RKO (cell line): ENCODE measurements around the gene SH3PXD2A.
"Not testable (repeated sequence)": the region's sequence is repeated elsewhere in the genome, so short reads cannot be mapped to it uniquely, and the experiment has no call there.

Source experiments
- DNase-seq: peaks from one replicate; pipeline ENCODE4 v3.0.0-alpha.2; 2016; ENCODE audit warnings: low spot score

Gene SH3PXD2A

DNA sequence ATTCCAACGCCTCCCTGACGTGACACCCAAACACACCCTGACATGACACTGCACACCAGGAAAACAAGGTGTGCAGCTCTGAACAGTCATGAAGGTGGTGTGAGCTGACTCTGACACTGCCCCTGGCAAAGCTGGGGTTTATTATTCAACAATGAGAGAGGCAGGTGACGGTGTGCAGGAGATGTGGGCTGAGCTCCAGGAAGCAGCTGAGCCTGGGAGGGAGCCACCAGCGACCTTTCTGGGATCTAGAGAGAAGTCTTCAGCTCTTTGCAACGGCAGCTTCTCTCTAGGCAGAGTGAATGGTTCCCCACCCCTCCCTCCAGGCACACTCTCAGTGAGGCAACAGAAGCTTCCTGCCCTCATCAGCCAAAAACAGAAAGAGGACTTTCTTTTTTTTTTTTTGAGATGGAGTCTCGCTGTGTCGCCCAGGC lies 65.6 kb downstream of the SH3PXD2A start:
- DNase-seq, result no peak

DNA sequence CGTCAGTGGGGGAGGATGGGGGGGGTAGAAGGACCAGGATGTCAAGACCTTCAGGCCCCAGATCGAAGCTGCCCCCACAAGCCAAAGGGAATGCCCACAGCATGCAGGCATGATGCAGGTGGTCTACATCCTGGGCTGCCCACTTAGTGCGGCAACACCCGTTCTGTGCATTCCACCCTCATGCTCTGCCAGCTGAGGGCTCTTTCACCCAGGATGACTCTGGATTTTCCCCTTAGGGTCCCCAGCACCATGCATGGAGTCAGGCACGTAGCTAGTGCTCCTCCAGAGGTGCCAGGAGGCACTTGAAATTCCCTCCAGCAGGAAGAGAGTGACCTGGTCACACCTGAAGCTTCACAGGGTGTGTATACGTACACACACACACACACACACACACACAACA lies 66.2 kb downstream of the SH3PXD2A start:
- no peak for DNase-seq

DNA sequence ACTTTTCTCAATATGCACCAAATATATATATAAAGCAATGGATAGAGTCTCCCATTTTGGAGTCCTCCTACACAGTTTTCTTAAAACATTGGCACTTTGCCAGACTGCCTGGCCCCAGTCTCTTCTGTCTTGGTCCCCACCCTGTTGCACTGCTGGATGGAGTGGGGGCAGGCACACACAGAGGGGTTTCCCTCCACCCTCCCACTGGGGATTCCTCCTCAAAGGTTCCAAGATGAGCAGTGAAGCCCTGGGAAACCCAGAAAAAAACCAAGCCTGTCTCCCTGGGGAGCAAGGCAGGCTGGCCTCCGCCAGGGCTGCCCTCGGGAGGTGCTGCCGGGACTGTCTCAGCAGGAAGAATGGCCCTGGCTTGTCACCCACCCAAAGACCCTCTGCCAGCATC lies 68.0 kb downstream of the SH3PXD2A start:
- DNase-seq, result no peak

DNA sequence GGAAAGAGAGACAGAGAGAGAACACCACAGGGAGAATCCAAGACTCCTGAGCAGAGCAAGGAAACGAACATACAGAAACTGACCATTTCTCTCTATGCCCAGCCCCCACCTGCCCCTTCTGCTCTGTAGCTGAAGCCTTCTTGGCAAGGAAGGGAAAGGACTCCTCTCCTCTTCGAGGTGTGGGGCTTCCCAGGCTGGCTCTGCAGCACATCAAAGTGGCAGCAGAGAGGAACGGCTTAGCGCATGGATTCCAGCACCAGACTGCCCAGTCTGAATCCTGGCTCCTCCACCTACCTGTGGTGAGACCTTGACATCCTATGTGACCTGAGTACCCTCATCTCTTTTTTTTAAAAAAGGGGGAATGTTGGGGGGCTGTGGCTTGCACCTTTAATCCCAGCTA lies 69.4 kb downstream of the SH3PXD2A start:
- no peak for DNase-seq

DNA sequence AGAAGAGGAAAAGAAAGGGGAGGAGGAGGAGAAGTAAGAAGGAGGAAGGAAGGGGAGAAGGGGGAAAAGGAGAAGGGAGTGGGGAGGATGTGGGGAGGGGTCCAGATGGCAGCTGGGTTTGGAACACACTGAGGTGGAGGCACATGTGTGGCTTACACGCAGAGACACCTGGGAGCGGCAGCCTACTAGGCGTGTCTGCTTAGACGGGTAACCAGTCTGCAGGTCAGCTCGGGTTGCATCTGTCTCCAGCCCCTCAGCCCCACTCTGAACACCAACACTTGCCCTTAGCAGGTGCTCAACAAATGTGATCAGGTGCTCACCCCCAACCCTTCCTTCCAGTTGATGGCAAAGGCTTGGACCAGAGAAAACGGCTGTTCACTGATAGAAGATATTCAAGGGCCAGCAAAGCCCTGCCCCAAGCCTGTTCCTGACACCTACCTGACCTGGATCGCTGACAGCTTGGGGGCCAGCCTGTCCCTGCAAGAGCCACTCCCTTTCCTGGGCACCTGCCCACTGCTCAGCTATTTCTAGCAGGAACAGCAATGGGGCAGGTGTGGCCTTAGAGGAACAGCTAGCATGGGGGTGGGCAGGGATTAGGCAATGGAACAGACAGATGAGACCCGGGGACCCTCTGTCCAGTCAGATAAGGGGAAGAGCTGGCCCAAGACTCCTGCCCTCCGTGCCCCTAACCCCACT lies 70.5 kb downstream of the SH3PXD2A start:
- DNase-seq, result no peak

DNA sequence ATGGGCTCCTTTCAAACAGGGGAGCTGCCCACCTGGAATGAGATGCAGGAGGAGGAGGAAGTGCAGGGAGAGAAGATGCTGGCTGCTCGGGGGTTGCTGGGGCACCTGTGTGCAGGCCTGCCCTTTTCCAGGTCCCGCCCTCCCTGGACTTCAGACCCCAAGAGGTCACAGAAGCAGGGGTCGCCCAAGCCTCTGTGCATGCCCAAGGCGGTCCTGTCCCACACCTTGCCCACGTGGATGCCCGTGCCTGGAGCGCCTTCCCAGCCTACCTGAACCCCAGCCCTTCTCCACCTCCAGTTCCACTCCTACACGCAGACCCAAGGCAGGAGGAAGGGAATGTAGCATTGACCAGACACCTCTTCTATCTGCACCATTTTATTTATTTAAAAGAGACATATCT lies 71.3 kb downstream of the SH3PXD2A start:
- DNase-seq, result no peak

DNA sequence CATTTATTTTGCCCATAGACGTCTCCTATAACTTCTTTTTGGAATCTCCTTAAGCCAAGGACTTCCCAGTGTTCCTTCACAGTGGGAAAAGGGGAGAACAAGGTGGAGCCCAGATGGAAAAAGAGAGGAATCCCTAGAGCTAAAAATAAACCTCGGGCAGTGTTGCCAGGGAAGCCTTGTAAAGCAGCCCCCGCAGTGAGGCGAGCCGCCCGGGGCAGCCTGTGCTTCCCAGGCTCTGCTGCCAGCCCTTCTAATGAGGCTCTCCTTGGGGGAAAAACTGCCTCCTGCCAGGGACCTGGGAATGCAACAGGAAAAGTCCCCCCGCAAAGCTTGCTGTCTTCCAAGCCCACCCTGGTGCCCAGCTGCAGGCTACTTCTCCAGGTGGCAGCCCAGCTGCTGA lies 71.7 kb downstream of the SH3PXD2A start:
- no peak for DNase-seq

DNA sequence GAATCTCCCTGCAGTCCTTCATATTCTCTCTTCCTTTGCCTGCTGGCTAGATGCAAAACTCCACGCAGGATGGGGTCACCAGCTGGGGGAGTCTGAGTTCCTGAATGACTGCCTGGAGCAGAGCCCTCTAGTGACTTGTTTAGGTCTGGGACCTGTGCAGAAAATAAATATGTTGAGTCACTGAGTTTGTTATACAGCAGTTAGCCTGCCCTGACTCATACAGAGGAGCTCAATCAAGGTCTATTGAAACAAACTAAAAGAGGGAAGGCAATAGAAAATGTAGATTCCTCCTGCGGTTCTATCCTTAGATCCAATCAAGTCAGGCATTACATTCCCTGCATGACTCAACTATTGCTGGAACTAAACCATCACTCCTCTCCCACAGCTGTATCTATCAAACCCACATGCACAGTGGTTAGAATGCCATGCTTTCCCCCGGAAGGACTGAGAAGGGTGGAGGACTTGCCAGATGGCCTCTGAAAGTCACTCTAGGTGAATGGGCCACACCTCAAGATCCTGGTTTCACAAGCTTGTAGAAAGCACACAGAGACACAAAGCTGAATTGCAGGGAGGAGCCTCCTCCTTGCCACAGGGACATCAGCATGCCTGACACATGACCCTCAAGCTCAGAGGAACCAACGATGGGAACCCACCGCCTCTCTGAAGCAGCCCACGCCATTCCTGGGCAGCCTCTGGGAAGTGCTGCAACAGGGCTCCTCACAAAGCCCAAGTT lies 73.9 kb downstream of the SH3PXD2A start:
- DNase-seq, result peak; percentile 83

DNA sequence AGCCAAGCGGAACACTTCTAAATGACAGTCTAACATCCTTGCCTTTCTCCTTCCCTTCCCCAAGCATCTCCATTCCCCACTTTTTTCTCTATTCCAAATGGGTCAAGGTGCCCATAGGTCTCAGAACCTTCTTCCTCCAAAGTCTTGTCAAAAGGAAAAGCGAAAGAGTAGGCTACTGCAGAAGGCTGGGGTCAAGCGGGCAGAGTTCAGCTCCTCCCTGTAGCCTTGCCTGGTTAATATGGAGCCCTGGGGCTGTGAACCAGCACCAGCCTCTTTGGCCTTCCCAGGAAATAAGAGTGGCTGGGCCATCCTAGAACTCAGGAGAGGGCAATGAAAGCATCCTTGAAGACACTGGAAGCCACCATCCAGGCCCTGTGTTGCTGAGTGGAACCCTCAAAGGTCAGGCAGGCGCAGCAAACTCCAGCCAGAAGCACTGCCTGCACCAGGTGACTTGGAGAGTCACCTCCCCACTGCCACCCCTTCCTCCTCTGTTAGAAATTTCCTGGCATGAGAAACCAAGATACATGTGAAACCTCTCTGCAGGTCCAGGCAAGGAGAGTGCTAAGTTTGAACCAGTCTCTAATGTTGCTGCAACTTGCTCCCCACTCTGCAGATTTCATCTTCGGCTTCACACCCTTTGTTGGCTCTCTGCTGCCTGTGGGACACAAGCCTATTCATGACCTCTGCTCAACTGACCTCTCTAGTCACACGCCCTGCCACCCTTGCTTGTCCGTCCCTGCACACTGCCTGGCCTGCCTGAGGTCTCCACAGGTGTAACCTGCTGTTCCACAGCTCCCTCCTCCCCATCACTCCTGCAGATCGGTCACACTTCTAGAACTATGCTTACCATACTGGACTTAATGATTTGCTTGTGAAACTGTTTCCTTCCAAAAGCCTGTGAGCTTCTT lies 74.9 kb downstream of the SH3PXD2A start:
- DNase-seq, result no peak

DNA sequence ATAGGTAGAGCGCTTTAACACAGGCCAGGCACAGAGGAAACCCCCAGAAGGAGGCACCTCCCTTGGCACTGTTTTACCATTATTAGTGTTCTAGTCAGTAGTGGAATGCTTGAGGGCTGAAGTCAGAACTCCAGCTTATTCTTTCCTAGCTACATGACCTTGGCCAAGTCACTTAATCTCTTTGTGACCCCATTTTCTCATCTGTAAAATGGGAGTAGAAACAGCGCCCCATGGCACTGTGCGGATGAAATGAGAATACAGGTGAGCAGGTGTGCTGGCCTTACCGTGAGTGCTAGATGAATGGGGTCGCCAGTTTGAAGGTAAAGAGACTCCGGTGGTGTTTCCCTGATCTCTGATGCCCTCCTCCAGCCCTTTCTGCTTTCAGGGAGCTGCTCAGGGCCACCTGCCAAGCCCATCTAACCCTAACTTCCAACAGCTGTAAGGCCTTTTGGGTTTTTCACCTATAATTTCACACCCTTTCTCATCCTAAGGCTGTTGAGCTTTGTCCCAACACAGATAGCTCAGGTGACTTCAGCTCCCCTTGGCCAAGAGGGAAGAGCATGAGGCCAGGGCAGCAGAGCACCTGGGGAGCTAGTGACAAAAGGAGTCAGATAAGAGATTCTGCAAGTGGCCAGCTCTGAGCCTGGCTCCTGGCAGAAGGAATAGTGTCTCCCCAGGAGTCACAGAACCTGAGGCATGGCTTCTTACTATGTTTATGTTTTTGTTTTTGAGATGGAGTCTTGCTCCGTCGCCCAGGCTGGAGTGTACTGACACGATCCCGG lies 76.8 kb downstream of the SH3PXD2A start:
- no peak for DNase-seq

DNA sequence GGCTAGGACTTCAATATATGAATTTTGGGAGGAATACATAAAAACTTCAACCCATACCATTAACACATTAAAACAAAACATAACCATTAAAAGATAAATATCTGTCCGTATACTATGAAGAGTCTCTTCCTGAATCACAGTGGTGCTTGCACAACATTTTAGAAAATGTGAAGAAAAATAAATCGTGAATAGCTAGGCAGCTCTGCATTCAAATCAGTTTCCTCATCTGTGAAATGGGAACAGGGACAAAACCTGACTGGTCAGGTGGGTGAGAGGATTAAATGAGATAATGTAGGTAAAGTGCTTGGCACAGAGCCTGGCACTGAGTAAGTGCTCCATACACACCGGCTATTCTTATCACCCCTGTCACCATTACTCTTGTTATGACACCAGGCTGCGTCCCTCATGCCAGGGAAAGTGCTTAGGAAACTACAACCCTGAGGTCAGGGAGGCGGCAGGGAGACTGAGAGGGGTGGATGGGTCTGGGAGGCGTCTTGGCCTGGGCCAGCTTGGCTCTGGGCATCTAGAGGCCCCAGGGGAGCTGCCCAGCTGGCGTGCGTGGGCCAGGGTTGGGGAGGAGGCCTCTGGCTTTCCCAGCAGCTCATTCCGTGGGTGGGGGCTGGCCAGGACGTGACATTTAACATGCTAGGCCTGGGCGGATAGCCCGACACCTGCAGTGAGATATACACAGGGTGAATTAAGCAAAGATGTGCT lies 78.3 kb downstream of the SH3PXD2A start:
- DNase-seq, result no peak

DNA sequence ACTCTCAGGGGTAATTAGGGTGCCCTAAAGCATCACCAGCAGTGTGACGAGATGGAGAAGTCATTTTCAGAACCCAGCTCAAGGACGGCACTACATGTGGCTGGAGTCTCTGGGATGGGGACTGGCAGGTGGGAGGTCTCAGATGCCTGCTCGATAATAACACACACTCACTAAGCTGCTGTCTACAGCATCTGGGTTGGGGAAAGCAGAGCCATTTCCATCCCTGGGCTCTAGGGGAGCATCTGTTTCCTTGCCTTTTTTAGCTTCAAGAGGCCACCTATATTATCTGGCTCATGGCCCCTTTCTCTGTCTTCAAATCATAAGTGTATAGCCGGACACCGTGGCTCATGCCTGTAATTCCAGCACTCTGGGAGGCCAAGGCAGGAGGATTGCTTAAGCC lies 79.6 kb downstream of the SH3PXD2A start:
- no peak for DNase-seq

DNA sequence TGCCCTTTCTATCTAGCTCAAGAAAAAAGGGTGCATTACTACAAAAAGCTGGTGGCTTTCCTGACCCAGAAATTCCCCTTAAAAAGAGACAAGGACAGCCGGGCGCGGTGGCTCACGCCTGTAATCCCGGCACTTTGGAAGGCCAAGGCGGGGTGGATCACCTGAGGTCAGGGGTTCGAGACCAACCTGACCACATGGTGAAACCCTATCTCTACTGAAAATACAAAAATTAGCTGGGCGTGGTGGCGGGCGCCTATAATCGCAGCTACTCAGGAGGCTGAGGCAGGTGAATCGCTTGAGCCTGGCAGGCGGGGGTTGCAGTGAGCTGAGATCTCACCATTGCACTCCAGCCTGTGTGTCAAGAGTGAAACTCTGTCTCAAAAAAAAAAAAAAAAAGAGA lies 82.5 kb downstream of the SH3PXD2A start:
- not testable (repeated sequence) for DNase-seq

DNA sequence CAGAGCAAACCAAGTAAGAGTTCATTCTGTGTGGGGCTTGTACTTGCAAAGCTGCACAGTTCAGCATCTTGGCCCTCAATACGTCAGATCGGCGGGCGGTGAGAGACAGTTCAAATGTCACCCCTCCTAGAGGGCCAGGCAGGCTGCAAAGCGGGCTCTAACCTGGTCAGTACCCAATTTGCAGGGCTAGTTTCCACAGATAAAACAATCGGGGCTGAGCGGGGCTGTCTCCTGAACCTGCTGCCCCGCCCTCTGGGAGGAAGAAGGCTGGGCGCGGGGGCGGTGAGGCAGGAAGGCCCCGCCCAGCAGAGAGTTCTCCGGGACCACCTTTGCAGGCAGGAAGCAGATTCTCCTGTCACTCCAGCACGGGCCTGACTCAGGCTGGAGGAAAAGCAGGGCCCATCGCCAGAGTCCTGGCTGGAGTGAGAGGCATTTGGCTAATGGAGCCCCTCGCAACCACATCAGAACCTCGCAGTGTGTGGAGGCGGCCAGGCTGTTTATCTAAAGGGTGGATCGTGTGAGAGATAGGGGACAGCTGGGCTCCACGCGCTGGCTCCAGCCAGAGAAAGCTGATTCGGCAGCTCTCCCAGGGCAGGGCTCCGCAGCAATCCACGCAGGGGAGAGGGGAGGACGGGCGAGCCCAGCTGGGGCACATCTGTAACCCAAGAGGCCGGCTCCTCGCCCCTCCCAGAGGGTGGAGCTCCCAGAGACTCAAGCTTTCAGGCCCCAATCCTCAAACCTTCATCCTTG lies 83.1 kb downstream of the SH3PXD2A start:
- no peak for DNase-seq

DNA sequence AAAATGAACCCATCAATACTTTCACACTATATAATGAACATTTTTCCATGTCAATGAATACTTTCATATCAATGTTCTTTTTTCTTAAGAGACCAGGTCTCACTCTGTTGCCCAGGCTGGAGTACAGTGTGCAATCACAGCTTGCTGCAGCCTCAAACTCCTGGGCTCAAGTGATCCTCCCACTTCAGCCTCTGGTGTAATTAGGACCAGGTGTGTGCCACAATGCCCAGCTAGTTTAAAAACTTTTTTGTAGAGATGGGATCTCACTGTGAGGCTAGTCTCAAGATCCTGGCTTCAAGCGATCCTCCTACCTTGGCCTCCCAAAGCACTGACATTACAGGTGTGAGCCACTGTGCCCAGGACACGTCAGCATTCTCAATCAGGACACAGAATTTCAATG lies 85.2 kb downstream of the SH3PXD2A start:
- DNase-seq, result no peak

DNA sequence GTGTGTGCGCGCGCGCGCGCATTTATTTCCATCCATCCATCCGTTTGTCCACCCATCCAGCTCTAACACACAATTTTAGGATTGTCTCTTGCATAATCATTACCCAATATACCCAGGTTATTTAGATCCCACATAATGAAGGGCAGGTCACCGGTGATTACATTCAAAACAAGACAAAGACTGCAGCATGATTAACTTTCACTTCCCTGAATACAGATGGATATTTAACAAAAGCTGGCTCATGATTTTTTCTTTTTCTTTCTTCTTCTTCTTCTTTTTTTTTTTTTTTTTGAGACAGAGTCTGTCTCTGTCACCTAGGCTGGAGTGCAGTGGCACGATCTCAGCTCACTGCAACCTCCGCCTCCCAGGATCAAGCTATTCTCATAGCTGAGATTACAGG lies 86.2 kb downstream of the SH3PXD2A start:
- no peak for DNase-seq

DNA sequence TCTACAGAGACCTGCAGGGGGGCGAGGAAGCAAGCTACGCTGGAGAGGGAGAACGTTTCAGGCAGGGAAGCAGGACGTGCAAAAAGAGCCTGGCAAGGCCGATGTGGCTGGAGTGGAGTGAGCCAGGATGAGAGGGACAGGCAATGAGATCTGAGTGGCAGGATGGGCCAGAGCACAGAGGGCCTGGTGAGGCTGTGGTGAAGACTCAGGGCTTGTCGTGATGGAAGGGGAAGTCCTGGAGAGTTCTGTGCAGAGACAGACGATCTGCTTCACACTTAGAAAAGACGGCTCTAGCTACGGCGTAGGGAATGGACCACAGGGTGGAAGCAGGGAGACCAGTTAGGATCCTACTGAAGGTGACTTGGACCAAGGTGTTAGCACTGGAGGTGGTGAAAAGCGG lies 87.0 kb downstream of the SH3PXD2A start:
- DNase-seq, result no peak

DNA sequence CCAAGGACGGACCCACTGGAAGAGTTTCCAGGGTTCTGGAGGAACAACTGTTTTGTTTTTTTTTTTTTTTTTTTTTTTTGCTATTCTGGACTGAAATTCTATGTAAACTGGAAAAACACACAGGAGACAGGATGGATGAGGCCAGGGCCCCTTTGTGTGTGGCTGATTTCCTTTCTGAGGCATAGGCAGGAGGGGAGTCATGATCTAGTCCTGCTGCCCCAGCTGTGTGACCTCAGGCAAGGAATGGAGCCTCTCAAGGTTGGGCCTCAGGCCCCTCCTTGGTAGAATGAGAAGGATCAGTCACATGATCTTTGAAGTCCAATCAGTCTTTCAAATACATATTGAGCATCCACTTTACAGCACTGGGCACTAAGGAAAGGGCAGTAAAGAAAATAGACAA lies 87.6 kb downstream of the SH3PXD2A start:
- DNase-seq, result no peak

DNA sequence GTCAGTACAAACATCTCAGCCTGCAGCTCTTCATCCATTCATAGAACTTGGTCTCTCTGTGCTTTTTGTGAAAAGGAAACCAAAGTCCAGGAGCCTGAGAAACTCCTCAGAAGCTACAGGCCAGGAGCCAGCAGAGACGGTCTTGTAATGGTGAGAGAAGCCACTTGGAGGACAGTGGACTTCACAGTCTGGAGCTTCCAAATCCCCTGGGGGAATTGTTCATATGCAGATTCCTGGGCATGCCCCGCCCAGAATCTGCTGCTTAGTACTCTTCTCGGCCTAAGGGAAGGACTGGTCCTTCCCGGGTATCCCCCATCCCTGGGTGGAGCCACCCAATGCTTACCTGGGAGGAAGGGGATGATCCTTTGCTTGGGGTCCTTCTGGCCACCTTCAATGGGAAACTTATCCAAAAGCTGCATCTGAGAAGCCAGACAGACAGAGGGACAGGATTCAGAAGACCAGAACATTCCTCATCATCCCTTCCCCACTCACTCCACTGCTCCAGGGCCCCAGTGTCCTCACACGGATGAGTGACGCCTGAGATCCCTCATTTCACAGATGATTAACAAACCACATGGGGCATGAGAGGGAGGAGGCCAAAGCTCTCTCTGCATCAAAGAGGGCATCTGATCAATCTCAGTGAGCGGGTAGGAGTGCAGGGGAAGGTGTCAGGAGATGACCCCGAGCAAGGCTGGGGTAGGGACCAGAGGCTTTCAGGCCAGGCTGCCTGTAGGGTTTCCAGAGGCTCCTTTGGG lies 88.4 kb downstream of the SH3PXD2A start:
- DNase-seq, result no peak

DNA sequence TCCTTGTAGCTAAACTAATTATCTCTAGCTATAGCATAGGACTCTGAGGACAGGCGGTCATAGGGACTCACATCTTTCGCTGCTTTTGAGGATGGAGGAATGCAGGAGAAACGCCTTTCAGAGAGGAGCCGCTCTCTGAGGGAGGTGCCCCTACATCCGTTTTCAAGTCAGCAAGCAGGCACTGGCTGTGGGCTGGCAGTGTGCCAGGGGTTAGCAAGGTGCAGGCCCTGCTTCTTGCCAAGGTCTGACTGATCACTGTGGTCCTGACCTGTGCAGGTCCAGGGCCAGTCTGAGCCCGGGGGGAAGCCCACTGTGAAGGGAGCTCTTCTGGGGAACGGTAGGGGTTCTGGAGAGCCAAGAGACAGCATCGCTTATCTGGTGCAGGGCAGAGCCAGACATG lies 89.4 kb downstream of the SH3PXD2A start:
- no peak for DNase-seq
